Activated CD4-positive, alpha-beta memory T cell treated with anti-CD3 and anti-CD28 coated beads, Interleukin-2, amount 10 ng/mL, durations not matched to agents 7 days and 5 days (primary cell): Measurements from ENCODE around the gene ATP13A1. TPM values are rescaled to one million over a fixed set of nuclear protein-coding genes. Genes with fewer than 3 reads are reported as not detected.

Experiments
- CTCF ChIA-PET: fragments of 350-600 bp; sonication (Branson Sonifier 250); formaldehyde crosslinking; loops from one replicate; lab custom pipeline; 2021; ENCODE audit warnings: antibody characterized with exemption, inconsistent platforms; lab: Charles Lee
- POLR2A ChIA-PET: fragments of 350-600 bp; sonication (Branson Sonifier 250); formaldehyde crosslinking; loops from one replicate; lab custom pipeline; 2021; ENCODE audit warnings: antibody characterized with exemption; lab: Charles Lee
- DNase-seq: peaks from one replicate; pipeline ENCODE4 v3.0.0-alpha.2; 2020
- H3K27ac Mint-ChIP-seq: one replicate; pipeline ENCODE4 v1.8.0; 2021; ENCODE audit warnings: mild to moderate bottlenecking, mixed read lengths
- H3K27me3 Mint-ChIP-seq: one replicate; pipeline ENCODE4 v1.8.0; 2021; ENCODE audit warnings: mixed read lengths
- H3K36me3 Mint-ChIP-seq: one replicate; pipeline ENCODE4 v1.8.0; 2021; ENCODE audit warnings: low read depth, mixed read lengths
- H3K4me1 Mint-ChIP-seq: one replicate; pipeline ENCODE4 v1.8.0; 2021; ENCODE audit warnings: mixed read lengths
- H3K4me3 Mint-ChIP-seq: one replicate; pipeline ENCODE4 v1.8.0; 2021; ENCODE audit warnings: mild to moderate bottlenecking, mixed read lengths
- H3K9me3 Mint-ChIP-seq: one replicate; pipeline ENCODE4 v1.8.0; 2021; ENCODE audit warnings: mixed read lengths
- total RNA-seq, 2 experiments: library from RNA; stranded (reverse); gene quantifications; one replicate each; pipeline ENCODE4 v1.2.3, GENCODE V29; 2021

ATP13A1 gene
- total RNA-seq, 2 experiments from 2014 or later = 102 to 107 TPM

DNA sequence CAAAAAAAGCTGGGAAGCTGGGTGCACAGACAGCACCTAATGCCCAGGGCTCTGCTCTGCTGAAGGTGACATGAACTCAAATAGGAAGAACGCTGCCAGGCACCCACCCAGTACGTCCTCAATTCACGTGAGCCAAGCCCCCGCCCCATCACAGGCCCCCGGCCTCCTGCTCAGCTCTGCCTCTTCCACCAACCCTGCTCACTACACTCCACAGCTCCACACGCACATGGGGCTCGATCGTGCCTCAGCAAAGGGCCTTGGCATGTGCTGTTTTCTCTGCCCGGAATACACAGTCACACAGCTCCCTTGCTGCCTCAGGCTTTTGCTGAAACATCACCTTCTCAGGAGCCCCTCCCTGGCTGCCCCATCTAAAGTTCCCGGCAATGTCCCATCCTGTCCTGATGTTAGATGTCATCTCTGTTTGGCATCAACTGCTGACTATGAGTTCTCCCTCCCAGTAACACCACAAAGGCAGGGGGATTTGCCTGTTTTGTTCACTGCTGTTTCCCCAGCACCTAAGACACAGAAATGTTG lies 2.3 kb downstream of the ATP13A1 start:
- Mint-ChIP-seq H3K4me3 (peak overlapping the region; percentile 81), H3K4me1 (peaks cover 24% of the 10 kb centered on the region), H3K27me3 (no peaks in the 10 kb centered on the region), H3K27ac (peak overlapping the region; percentile 96), H3K9me3 (no peaks in the 10 kb centered on the region), H3K36me3 (peaks cover 63% of the 10 kb centered on the region)
- DNase-seq = no peak
- ChIA-PET CTCF (interaction anchor here (0.9 to 3.8 kb wide), 7 partner anchors 17 to 160 kb away, joined by 3 to 13 read pairs (median 3); partner anchors contain the start of genes GMIP, NDUFA13, TSSK6 and ZNF506), POLR2A (interaction anchor here (0.7 to 4.6 kb wide), 20 partner anchors 8 to 506 kb away, joined by 3 to 50 read pairs (median 10); partner anchors contain the start of genes GMIP, NDUFA13, TSSK6 and ZNF14)

DNA sequence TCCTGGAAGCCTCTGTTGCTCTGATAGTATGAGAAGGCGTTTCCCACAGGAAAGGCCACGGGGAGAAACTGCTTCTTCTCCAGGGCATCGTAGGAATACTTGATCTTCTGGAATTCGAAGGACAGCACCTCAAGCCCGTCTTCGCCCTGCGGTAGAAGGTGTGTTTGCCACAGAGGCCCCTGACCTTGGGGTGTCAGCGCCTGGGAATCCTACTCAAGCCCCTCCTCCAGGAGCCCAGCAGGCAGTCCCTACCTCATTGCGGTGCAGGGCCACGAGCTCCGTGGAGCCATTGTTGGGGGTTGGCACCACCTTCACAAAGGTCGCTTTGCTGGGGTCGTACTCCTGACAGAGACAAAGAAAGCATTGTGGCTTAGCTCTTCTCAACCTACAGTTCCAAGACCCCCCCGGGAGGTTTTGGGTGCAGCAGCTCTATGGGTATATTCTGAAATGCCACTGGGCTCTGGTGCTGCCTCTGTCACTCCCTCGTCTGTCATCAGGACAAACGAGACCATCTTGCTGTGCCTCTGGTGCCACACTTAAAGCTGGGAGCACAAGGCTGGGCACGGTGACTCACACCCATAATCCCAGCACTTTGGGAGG lies 3.7 kb downstream of the ATP13A1 start:
- Mint-ChIP-seq H3K4me3 (no peak overlapping the region), H3K27ac (peak overlapping the region; percentile 59), H3K4me1 (peaks cover 24% of the 10 kb centered on the region), H3K9me3 (no peaks in the 10 kb centered on the region), H3K27me3 (no peaks in the 10 kb centered on the region), H3K36me3 (peaks cover 75% of the 10 kb centered on the region)
- ChIA-PET CTCF (interaction anchor here (3.8 kb wide), 1 partner anchor 16 kb away, joined by 13 read pairs; the partner anchor contains the start of gene GMIP), POLR2A (interaction anchor here (1.5 to 4.6 kb wide), 3 partner anchors 8 to 207 kb away, joined by 7 to 50 read pairs (median 36); partner anchors contain the start of gene ZNF253)
- no peak for DNase-seq

GRCh38 chr19:19657397-19657783 lies 6.1 kb downstream of the ATP13A1 start:
- Mint-ChIP-seq H3K27me3 (no peaks in the 10 kb centered on the region), H3K4me3 (no peak overlapping the region), H3K27ac (no peak overlapping the region), H3K4me1 (peaks cover 19% of the 10 kb centered on the region), H3K36me3 (peaks cover 82% of the 10 kb centered on the region), H3K9me3 (no peaks in the 10 kb centered on the region)
- ChIA-PET CTCF (interaction anchor here (0.7 kb wide), 1 partner anchor 103 kb away, joined by 3 read pairs; no protein-coding TSS in a partner anchor), POLR2A (interaction anchor here (1.1 kb wide), 1 partner anchor 12 kb away, joined by 3 read pairs; the partner anchor contains the start of gene ZNF101)
- no peak for DNase-seq

GRCh38 chr19:19656451-19657396 lies 6.8 kb downstream of the ATP13A1 start:
- Mint-ChIP-seq H3K36me3 (peaks cover 81% of the 10 kb centered on the region), H3K27ac (no peak overlapping the region), H3K4me3 (no peak overlapping the region), H3K27me3 (no peaks in the 10 kb centered on the region), H3K9me3 (no peaks in the 10 kb centered on the region), H3K4me1 (peaks cover 12% of the 10 kb centered on the region)
- CTCF ChIA-PET = no interaction called here
- POLR2A ChIA-PET = interaction anchor here (1.1 to 2.2 kb wide), 2 partner anchors 11 to 12 kb away, joined by 3 to 6 read pairs; partner anchors contain the start of gene ZNF101
- no peak for DNase-seq

DNA sequence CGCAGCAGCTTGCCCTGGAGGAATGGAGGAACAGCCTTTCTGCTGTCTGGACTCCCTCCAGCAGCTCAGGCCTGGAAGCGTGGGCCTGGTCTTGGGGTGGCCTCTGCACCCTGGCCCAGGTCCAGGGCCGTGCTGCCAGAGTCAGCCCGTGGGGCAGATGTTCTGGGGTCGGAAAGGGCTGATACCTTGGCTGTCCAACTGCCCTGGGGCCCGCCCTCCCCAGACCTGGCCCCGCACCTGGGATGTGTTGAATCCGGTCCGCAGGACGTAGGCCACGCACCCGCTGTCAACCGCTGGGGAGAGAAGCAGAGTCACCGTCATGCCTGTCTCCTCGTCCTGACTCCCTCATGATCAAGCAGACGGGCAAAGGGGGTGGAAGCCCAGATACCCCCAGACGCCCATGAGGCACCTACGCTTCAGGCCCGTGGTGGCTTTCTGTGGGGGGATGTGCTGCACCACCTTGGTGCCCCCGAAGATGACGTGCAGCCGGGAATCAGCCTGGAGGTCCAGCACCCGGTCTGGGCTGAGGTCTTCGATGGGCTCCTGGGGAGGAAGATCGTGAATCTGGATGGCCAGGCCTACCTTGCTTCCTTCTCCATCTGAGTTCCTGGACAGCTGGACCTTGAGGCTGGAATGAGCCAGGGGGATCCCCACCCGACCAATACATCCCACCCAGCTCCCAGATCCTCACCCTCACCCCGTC lies 7.7 kb downstream of the ATP13A1 start:
- H3K27ac Mint-ChIP-seq = no peak overlapping the region
- POLR2A ChIA-PET = interaction anchor here (2.2 kb wide), 1 partner anchor 12 kb away, joined by 6 read pairs; the partner anchor contains the start of gene ZNF101
- DNase-seq = no peak
- CTCF ChIA-PET = no interaction called here
- H3K9me3 Mint-ChIP-seq = no peaks in the 10 kb centered on the region
- H3K27me3 Mint-ChIP-seq = no peaks in the 10 kb centered on the region
- peaks cover 79% of the 10 kb centered on the region for H3K36me3 Mint-ChIP-seq
- peaks cover 3% of the 10 kb centered on the region for H3K4me1 Mint-ChIP-seq
- no peak overlapping the region for H3K4me3 Mint-ChIP-seq

DNA sequence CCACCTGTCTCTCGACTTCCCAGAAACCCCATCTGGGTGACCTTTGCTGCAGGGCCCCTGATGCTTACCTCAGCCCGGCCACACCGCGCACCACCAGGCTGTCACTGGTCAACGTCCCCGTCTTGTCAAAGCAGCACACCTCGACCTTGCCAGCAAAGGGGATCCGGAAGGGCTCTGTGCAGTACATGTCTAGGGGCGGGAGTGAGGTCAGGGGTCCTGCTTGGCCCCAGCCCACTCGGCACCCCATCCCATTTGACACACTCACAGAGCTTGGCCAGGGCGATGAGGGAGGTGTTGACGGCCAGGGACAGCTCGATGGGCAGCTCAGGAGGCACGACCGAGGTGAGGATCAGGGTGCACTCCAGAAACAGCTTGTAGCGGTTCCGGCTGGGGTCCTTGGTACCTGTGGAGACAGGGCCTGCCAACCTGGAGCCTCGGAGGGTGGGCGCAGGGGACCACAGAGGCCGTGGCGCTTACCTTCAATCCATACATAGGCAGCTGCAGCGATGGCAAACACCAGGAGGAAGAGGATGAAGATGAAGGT lies 8.4 kb downstream of the ATP13A1 start:
- no peak for DNase-seq
- Mint-ChIP-seq H3K27ac (no peak overlapping the region), H3K36me3 (peaks cover 84% of the 10 kb centered on the region), H3K27me3 (no peaks in the 10 kb centered on the region), H3K4me1 (peaks cover 3% of the 10 kb centered on the region), H3K4me3 (no peak overlapping the region), H3K9me3 (no peaks in the 10 kb centered on the region)
- ChIA-PET CTCF (no interaction called here), POLR2A (interaction anchor here (1.1 to 2.2 kb wide), 2 partner anchors 9 to 13 kb away, joined by 3 to 6 read pairs; partner anchors contain the start of gene ZNF101)

GRCh38 chr19:19654441-19654840 lies 9.0 kb downstream of the ATP13A1 start:
- DNase-seq = no peak
- POLR2A ChIA-PET = interaction anchor here (1.1 to 2.2 kb wide), 3 partner anchors 10 to 14 kb away, joined by 3 to 6 read pairs (median 3); partner anchors contain the start of gene ZNF101
- no peaks in the 10 kb centered on the region for H3K4me1 Mint-ChIP-seq
- CTCF ChIA-PET = no interaction called here
- H3K27ac Mint-ChIP-seq = no peak overlapping the region
- peaks cover 79% of the 10 kb centered on the region for H3K36me3 Mint-ChIP-seq
- no peaks in the 10 kb centered on the region for H3K9me3 Mint-ChIP-seq
- H3K27me3 Mint-ChIP-seq = no peaks in the 10 kb centered on the region
- no peak overlapping the region for H3K4me3 Mint-ChIP-seq

DNA sequence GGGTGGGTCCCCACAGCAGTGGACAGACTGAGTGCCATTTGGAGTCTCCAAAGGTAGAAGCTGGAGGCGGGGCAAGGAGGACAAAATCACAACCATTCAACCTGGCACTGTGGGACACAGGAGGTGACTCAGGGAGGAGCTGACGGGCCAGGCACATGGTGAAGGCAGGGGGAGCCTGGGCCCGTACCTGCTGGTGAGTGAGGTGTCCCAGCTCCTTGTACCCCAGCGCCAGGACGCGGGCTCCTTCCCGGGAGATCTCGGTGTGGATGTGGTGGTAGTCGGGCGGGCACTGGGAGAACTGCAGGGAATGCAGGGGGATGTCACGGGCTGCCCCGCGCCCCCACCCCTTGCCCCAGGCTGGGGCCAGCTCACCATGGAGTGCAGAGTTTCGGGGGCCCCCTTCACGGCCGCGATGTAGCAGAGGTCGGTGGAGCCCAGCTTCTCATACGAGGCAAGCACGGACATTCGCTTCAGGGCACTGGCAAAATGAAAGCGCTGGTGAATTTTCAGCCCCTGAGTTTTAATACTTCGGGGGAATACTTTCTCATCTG lies 9.8 kb downstream of the ATP13A1 start:
- Mint-ChIP-seq H3K27me3 (no peaks in the 10 kb centered on the region), H3K4me3 (no peak overlapping the region), H3K36me3 (peaks cover 79% of the 10 kb centered on the region), H3K4me1 (peaks cover 2% of the 10 kb centered on the region), H3K9me3 (no peaks in the 10 kb centered on the region), H3K27ac (no peak overlapping the region)
- no peak for DNase-seq
- POLR2A ChIA-PET = interaction anchor here (0.9 to 4.5 kb wide), 3 partner anchors 8 to 14 kb away, joined by 3 to 36 read pairs (median 3); partner anchors contain the start of gene ATP13A1
- CTCF ChIA-PET = interaction anchor here (0.9 to 1.2 kb wide), 2 partner anchors 10 to 122 kb away, joined by 3 read pairs; partner anchors contain the start of gene GMIP

DNA sequence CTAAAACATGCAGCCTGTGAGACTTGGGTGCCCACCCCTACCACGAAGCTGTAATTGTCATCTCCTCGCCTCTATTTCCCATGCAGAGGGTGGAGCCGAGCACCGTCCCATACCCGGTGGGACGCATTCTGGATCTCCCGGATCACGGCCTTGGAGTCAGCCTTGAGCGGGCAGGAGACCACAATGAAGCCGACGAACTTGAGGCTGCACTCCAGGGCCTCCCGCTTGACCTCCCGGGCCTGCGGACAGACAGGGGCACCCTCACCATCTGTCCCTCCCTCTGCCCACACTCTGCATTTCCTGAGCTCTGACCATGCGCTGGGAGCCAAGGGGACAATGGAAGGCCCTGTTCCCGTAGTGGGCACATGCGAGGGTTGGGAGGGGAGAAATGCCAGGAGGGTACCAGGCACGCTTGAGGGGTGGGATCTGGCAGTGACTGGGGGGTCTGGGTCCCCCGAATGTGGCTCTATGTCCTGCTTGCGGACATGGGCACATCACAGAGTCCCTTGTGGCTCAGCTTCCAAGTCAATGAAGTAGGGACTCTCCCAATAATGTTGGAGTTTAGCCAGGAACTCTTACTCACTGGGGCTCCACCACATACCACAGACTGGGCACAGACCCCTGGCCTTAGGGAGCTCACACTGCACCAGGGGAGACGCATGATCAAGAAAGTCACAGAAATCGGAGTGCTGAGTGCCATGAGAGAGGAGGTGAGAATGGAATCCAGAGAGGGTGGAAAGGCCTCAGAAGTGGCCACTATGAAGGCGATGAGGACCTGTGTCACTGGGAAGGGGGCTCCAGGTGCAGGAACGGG lies 10.8 kb downstream of the ATP13A1 start:
- H3K4me3 Mint-ChIP-seq = no peak overlapping the region
- POLR2A ChIA-PET = interaction anchor here (1.3 to 4.5 kb wide), 2 partner anchors 9 kb away, joined by 4 to 36 read pairs; partner anchors contain the start of genes ATP13A1 and GMIP
- peak overlapping the region; percentile 7 for H3K27ac Mint-ChIP-seq
- H3K4me1 Mint-ChIP-seq = peaks cover 2% of the 10 kb centered on the region
- no peak for DNase-seq
- H3K36me3 Mint-ChIP-seq = peaks cover 75% of the 10 kb centered on the region
- no peaks in the 10 kb centered on the region for H3K27me3 Mint-ChIP-seq
- H3K9me3 Mint-ChIP-seq = no peaks in the 10 kb centered on the region
- CTCF ChIA-PET = interaction anchor here (0.8 to 1.2 kb wide), 3 partner anchors 9 to 121 kb away, joined by 3 to 4 read pairs (median 3); partner anchors contain the start of gene GMIP

- no peaks in the 10 kb centered on the region for H3K9me3 Mint-ChIP-seq
- H3K27ac Mint-ChIP-seq = no peak overlapping the region
- CTCF ChIA-PET = interaction anchor here (1.0 to 1.3 kb wide), 3 partner anchors 73 to 100 kb away, joined by 3 to 4 read pairs (median 3); no protein-coding TSS in a partner anchor
- POLR2A ChIA-PET = interaction anchor here (1.2 to 4.5 kb wide), 5 partner anchors 11 to 135 kb away, joined by 3 to 36 read pairs (median 3); partner anchors contain the start of genes ATP13A1 and NDUFA13
- peaks cover 76% of the 10 kb centered on the region for H3K36me3 Mint-ChIP-seq
- DNase-seq = no peak
- H3K27me3 Mint-ChIP-seq = no peaks in the 10 kb centered on the region
- no peak overlapping the region for H3K4me3 Mint-ChIP-seq
- H3K4me1 Mint-ChIP-seq = peaks cover 2% of the 10 kb centered on the region
Measured at GRCh38 chr19:19651076-19651475, 12.4 kb downstream of the ATP13A1 start.
